Upper lobe of left lung (tissue), 4 donors: Measurements from ENCODE around the gene ANKRD34A.

Experiments used
- CTCF ChIP-seq, 6 experiments: fragments of 450-650 bp in 4 of 6; fragments of 200-600 bp in 2 of 6; sonication (generic) in 2 of 6; IDR thresholded peaks; one replicate each; pipeline ENCODE4 v1.5.1; 2016 to 2019; ENCODE audit warnings: antibody characterized with exemption in 6 of 6
- POLR2A ChIP-seq, 4 donors: fragments of 450-650 bp; IDR thresholded peaks; one replicate each; pipeline ENCODE4 v1.5.1; 2016 to 2017; ENCODE audit warnings: antibody characterized with exemption in 4 of 4, mild to moderate bottlenecking in 2 of 4
- POLR2AphosphoS5 ChIP-seq, 2 donors: sonication (generic); formaldehyde crosslinking; IDR thresholded peaks; one replicate each; pipeline ENCODE4 v1.5.1; 2017; ENCODE audit warnings: antibody characterized with exemption in 2 of 2

- TF ChIP-seq POLR2A (IDR thresholded peaks at IDR 0.05) (peak in 1 of 4 donors; percentile 75), POLR2AphosphoS5 (IDR thresholded peaks at IDR 0.05) (peak; percentile 59 to 71), CTCF (IDR thresholded peaks at IDR 0.05) (no peak)
Measured at GRCh38 chr1:145999321-146000024, 35.1 kb upstream of the ANKRD34A start.
